ENCODE results near the gene SH3PXD2A.

GRCh38 chr10:103816431-103816830 is 38.9 kb downstream of the SH3PXD2A start:
- TF ChIP-seq CTCF (IDR thresholded peaks at IDR 0.05) (no peak), EP300 (IDR thresholded peaks at IDR 0.05) (no peak)
